Measurements from ENCODE around the gene LAMA2. TPM values are rescaled to one million over a fixed set of nuclear protein-coding genes. Genes with fewer than 3 reads are reported as not detected.

Gene LAMA2
- total and polyA plus RNA-seq, 2 of the 13 experiments (the other 11 are each of a cell fraction or from before 2014, with no cell fraction given), result 0.11 to 0.28 TPM

- TF ChIP-seq, protein P1, sequence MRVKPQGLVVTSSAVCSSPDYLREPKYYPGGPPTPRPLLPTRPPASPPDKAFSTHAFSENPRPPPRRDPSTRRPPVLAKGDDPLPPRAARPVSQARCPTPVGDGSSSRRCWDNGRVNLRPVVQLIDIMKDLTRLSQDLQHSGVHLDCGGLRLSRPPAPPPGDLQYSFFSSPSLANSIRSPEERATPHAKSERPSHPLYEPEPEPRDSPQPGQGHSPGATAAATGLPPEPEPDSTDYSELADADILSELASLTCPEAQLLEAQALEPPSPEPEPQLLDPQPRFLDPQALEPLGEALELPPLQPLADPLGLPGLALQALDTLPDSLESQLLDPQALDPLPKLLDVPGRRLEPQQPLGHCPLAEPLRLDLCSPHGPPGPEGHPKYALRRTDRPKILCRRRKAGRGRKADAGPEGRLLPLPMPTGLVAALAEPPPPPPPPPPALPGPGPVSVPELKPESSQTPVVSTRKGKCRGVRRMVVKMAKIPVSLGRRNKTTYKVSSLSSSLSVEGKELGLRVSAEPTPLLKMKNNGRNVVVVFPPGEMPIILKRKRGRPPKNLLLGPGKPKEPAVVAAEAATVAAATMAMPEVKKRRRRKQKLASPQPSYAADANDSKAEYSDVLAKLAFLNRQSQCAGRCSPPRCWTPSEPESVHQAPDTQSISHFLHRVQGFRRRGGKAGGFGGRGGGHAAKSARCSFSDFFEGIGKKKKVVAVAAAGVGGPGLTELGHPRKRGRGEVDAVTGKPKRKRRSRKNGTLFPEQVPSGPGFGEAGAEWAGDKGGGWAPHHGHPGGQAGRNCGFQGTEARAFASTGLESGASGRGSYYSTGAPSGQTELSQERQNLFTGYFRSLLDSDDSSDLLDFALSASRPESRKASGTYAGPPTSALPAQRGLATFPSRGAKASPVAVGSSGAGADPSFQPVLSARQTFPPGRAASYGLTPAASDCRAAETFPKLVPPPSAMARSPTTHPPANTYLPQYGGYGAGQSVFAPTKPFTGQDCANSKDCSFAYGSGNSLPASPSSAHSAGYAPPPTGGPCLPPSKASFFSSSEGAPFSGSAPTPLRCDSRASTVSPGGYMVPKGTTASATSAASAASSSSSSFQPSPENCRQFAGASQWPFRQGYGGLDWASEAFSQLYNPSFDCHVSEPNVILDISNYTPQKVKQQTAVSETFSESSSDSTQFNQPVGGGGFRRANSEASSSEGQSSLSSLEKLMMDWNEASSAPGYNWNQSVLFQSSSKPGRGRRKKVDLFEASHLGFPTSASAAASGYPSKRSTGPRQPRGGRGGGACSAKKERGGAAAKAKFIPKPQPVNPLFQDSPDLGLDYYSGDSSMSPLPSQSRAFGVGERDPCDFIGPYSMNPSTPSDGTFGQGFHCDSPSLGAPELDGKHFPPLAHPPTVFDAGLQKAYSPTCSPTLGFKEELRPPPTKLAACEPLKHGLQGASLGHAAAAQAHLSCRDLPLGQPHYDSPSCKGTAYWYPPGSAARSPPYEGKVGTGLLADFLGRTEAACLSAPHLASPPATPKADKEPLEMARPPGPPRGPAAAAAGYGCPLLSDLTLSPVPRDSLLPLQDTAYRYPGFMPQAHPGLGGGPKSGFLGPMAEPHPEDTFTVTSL (CRISPR knock-in tag; IDR thresholded peaks at IDR 0.05; ENCODE audit: borderline replicate concordance), result no peak
- no peak for TF ChIP-seq PTBP1 (IDR thresholded peaks at IDR 0.05; ENCODE audit: low read depth, low read length, poor library complexity, severe bottlenecking)
Measured at GRCh38 chr6:129195161-129195560, 312.2 kb downstream of the LAMA2 start (continued).

DNA sequence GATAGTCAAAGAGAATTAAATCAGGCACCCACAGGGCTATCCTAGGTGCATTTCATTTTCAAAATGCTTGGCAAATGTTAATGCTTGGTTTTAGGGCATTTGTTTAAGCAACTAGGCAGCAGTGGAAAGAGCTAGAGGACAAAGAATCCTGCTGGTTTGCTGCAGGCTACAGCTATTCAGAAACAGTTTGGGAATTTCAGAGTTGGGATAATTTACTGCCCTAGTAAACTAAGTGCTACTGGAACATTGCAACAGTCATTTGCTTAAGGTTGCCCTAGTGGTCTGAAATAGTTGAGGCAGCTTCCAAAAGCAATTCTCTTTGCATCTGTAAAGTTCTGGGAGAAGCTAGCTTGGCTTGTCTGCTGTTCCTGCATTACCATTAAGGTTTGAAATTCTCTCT is 312.7 kb downstream of the LAMA2 start:
- intact Hi-C loops (cut with micrococcal nuclease; ENCODE audit: unreplicated experiment), result no loop called here
- ChIA-PET CTCF (ENCODE audit: low intra/inter-chr PET ratio, low total read pairs) (no interaction called here), POLR2A (no interaction called here)
- TF ChIP-seq, protein P2, sequence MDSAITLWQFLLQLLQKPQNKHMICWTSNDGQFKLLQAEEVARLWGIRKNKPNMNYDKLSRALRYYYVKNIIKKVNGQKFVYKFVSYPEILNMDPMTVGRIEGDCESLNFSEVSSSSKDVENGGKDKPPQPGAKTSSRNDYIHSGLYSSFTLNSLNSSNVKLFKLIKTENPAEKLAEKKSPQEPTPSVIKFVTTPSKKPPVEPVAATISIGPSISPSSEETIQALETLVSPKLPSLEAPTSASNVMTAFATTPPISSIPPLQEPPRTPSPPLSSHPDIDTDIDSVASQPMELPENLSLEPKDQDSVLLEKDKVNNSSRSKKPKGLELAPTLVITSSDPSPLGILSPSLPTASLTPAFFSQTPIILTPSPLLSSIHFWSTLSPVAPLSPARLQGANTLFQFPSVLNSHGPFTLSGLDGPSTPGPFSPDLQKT (CRISPR knock-in tag; IDR thresholded peaks at IDR 0.05; ENCODE audit: borderline replicate concordance), result no peak
- TF ChIP-seq SPEN (CRISPR knock-in tag; IDR thresholded peaks at IDR 0.05; ENCODE audit: low read depth) (no peak), RBM39 (IDR thresholded peaks at IDR 0.05; ENCODE audit: low read depth, low read length, poor library complexity, severe bottlenecking) (no peak), SP140L (CRISPR knock-in tag; IDR thresholded peaks at IDR 0.05; ENCODE audit: borderline replicate concordance) (no peak), MBD4 (IDR thresholded peaks at IDR 0.05; ENCODE audit: borderline replicate concordance, low read length) (no peak), ETS1 (CRISPR knock-in tag; IDR thresholded peaks at IDR 0.05) (no peak), PREB (CRISPR knock-in tag; IDR thresholded peaks at IDR 0.05) (no peak), FOXJ3 (CRISPR knock-in tag; IDR thresholded peaks at IDR 0.05; ENCODE audit: borderline replicate concordance) (no peak), PAWR (CRISPR knock-in tag; IDR thresholded peaks at IDR 0.05; ENCODE audit: borderline replicate concordance) (no peak)
- TF ChIP-seq, protein P3, sequence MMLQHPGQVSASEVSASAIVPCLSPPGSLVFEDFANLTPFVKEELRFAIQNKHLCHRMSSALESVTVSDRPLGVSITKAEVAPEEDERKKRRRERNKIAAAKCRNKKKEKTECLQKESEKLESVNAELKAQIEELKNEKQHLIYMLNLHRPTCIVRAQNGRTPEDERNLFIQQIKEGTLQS (CRISPR knock-in tag; IDR thresholded peaks at IDR 0.05), result no peak

More for the DNA sequence above, 312.7 kb downstream of the LAMA2 start:
- Histone ChIP-seq H3K4me3 (replicated peaks in 1 of 3; ENCODE audit: insufficient read depth in 1 of 3, low read depth in 2 of 3, low read length in 3 of 3) (no peak overlapping the region), H3K79me2 (ENCODE audit: insufficient read depth, low read length) (no peaks in the 10 kb centered on the region), H3K36me3 (replicated peaks in 1 of 2; ENCODE audit: control insufficient read depth in 1 of 2, insufficient read depth in 2 of 2, low read length in 2 of 2) (no peaks in the 10 kb centered on the region), H3K4me1 (ENCODE audit: insufficient read depth, low read length) (no peaks in the 10 kb centered on the region), H4K20me1 (ENCODE audit: insufficient read depth, low read length) (no peaks in the 10 kb centered on the region), H3K27ac (ENCODE audit: extremely low read length, insufficient read depth, low read length) (no peak overlapping the region), H3K4me2 (ENCODE audit: low read depth, low read length) (no peak overlapping the region), H3K27me3 (ENCODE audit: control insufficient read depth in 1 of 2, insufficient read depth in 2 of 2, low read length in 2 of 2) (no peaks in the 10 kb centered on the region), H2AFZ (ENCODE audit: low read length) (no peak overlapping the region), H3K9ac (ENCODE audit: insufficient read depth, low read depth, low read length) (no peak overlapping the region), H3K9me3 (ENCODE audit: low read length) (no peaks in the 10 kb centered on the region)
- FAIRE-seq (no peak), ATAC-seq (no peak), DNase-seq (ENCODE audit: low spot score) (no peak)
- in situ Hi-C loops (cut with HindIII; ENCODE audit: extremely low pct_ligation_motif_present, low pct_unique_long_range_greater_than_20kb), result no loop called here
- BruUV-seq (replicated peaks), result no TSS peak

All from HepG2 (cell line).